Measurements from ENCODE around the gene ETV3. TPM values are rescaled to one million over a fixed set of nuclear protein-coding genes. Genes with fewer than 3 reads are reported as not detected.

Gene ETV3
- total RNA-seq, 1 experiment from 2014 or later, result 22.2 TPM

DNA sequence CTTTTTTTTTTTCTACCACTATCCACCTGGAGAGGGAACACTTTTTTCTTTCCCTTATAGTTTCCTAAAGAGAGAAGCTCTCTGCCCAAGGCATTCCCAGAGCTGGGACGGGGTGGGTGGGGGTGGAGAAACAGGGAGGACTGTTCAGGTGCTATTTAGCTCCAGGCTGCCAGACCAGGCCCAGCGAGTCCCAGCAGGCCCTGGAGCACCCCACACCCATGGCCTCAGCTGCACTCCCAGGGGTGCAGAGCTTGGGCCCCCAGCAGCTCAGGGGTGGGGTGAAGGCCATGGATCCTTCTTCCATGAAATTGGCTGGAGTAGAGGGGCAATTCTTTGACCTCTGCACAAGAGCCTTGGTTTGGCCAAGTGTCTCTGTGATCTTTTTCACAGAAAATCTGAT, 42.6 kb downstream of the ETV3 start:
- ATAC-seq (no peak), DNase-seq (ENCODE audit: low read depth, low spot score) (no peak)
- Histone ChIP-seq H3K27ac (ENCODE audit: low read length) (no peak overlapping the region), H3K9me3 (ENCODE audit: control insufficient read depth, insufficient read depth, low read depth, low read length) (no peaks in the 10 kb centered on the region), H3K27me3 (ENCODE audit: control insufficient read depth, insufficient read depth, low read length) (no peaks in the 10 kb centered on the region), H3K36me3 (ENCODE audit: control insufficient read depth, insufficient read depth, low read length) (no peaks in the 10 kb centered on the region), H3K4me3 (ENCODE audit: low read depth in 2 of 2, low read length in 2 of 2) (no peak overlapping the region), H3K4me1 (ENCODE audit: control insufficient read depth, insufficient read depth, low read length) (no peaks in the 10 kb centered on the region)
- BruUV-seq (replicated peaks), result no TSS peak
- ChIA-PET POLR2A (interaction anchor here (1.1 kb wide), 1 partner anchor 60 kb away, joined by 3 read pairs; no protein-coding TSS in a partner anchor), CTCF (interaction anchor here (0.5 kb wide), 2 partner anchors 9 to 60 kb away, joined by 3 to 7 read pairs; no protein-coding TSS in a partner anchor)
- in situ Hi-C loops (cut with HindIII; ENCODE audit: low pct_unique_long_range_greater_than_20kb, low sequenced_read_pairs) (no loop called here), intact Hi-C loops (cut with micrococcal nuclease; ENCODE audit: unreplicated experiment) (no loop called here)
- TF ChIP-seq TCF7L2 (IDR thresholded peaks at IDR 0.05; ENCODE audit: low read depth, low read length) (no peak), SIN3A (IDR thresholded peaks at IDR 0.05; ENCODE audit: borderline replicate concordance, insufficient read depth, low read depth, low read length) (no peak), POLR2AphosphoS5 (IDR thresholded peaks at IDR 0.05; ENCODE audit: low read depth, low read length) (no peak)
- TF ChIP-seq, protein P1, sequence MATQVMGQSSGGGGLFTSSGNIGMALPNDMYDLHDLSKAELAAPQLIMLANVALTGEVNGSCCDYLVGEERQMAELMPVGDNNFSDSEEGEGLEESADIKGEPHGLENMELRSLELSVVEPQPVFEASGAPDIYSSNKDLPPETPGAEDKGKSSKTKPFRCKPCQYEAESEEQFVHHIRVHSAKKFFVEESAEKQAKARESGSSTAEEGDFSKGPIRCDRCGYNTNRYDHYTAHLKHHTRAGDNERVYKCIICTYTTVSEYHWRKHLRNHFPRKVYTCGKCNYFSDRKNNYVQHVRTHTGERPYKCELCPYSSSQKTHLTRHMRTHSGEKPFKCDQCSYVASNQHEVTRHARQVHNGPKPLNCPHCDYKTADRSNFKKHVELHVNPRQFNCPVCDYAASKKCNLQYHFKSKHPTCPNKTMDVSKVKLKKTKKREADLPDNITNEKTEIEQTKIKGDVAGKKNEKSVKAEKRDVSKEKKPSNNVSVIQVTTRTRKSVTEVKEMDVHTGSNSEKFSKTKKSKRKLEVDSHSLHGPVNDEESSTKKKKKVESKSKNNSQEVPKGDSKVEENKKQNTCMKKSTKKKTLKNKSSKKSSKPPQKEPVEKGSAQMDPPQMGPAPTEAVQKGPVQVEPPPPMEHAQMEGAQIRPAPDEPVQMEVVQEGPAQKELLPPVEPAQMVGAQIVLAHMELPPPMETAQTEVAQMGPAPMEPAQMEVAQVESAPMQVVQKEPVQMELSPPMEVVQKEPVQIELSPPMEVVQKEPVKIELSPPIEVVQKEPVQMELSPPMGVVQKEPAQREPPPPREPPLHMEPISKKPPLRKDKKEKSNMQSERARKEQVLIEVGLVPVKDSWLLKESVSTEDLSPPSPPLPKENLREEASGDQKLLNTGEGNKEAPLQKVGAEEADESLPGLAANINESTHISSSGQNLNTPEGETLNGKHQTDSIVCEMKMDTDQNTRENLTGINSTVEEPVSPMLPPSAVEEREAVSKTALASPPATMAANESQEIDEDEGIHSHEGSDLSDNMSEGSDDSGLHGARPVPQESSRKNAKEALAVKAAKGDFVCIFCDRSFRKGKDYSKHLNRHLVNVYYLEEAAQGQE (IDR thresholded peaks at IDR 0.05; ENCODE audit: insufficient read depth in 1 of 2, low read depth in 2 of 2, low read length in 1 of 2), result no peak
- TF ChIP-seq, protein P2, sequence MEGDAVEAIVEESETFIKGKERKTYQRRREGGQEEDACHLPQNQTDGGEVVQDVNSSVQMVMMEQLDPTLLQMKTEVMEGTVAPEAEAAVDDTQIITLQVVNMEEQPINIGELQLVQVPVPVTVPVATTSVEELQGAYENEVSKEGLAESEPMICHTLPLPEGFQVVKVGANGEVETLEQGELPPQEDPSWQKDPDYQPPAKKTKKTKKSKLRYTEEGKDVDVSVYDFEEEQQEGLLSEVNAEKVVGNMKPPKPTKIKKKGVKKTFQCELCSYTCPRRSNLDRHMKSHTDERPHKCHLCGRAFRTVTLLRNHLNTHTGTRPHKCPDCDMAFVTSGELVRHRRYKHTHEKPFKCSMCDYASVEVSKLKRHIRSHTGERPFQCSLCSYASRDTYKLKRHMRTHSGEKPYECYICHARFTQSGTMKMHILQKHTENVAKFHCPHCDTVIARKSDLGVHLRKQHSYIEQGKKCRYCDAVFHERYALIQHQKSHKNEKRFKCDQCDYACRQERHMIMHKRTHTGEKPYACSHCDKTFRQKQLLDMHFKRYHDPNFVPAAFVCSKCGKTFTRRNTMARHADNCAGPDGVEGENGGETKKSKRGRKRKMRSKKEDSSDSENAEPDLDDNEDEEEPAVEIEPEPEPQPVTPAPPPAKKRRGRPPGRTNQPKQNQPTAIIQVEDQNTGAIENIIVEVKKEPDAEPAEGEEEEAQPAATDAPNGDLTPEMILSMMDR (IDR thresholded peaks at IDR 0.05), result no peak

DNA sequence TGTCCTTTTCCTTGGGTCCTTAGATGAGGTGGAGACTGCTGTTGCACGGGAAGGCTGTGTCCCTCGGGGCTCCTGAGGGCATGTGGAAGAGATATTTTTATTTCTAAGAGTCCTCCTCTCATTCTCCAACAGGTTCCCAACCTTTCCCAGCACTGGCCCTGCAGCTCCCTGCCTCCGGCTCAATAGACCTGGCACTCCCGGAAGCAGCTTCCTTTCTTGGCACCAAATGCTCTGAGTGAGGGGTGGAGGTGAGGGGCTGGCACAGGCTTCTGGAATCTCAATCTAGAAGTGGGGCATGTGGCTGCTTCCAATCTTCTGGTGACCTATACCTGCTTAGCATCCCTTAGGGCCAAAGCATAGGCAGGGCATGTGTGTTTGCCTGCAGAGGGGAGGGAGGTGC, 43.1 kb downstream of the ETV3 start:
- no peaks in the 10 kb centered on the region for H3K4me1 ChIP-seq (ENCODE audit: control insufficient read depth, insufficient read depth, low read length)
- DNase-seq (ENCODE audit: low read depth, low spot score) (no peak), ATAC-seq (no peak)
- BruUV-seq (replicated peaks), result no TSS peak
- no peaks in the 10 kb centered on the region for H3K36me3 ChIP-seq (ENCODE audit: control insufficient read depth, insufficient read depth, low read length)
- TF ChIP-seq, protein P1 (IDR thresholded peaks at IDR 0.05; ENCODE audit: insufficient read depth in 1 of 2, low read depth in 2 of 2, low read length in 1 of 2), result no peak
- TF ChIP-seq SIN3A (IDR thresholded peaks at IDR 0.05; ENCODE audit: borderline replicate concordance, insufficient read depth, low read depth, low read length), result no peak
- TF ChIP-seq, protein P2 (IDR thresholded peaks at IDR 0.05), result no peak
- H3K27ac ChIP-seq (ENCODE audit: low read length), result no peak overlapping the region
- in situ Hi-C loops (cut with HindIII; ENCODE audit: low pct_unique_long_range_greater_than_20kb, low sequenced_read_pairs), result no loop called here
- POLR2A ChIA-PET, result interaction anchor here (1.1 kb wide), 1 partner anchor 60 kb away, joined by 3 read pairs; no protein-coding TSS in a partner anchor
- no peaks in the 10 kb centered on the region for H3K27me3 ChIP-seq (ENCODE audit: control insufficient read depth, insufficient read depth, low read length)
- intact Hi-C loops (cut with micrococcal nuclease; ENCODE audit: unreplicated experiment), result no loop called here
- no peaks in the 10 kb centered on the region for H3K9me3 ChIP-seq (ENCODE audit: control insufficient read depth, insufficient read depth, low read depth, low read length)
- H3K4me3 ChIP-seq (ENCODE audit: low read depth in 2 of 2, low read length in 2 of 2), result no peak overlapping the region
- CTCF ChIA-PET, result interaction anchor here (0.5 kb wide), 1 partner anchor 61 kb away, joined by 7 read pairs; no protein-coding TSS in a partner anchor

Measured in Panc1 (cell line).